SK-N-SH treated with all-trans-retinoic acid at 6 μM for 48 hours (cell line): ENCODE data around the gene DNASE2.

Experiments used
- ATAC-seq: fragments of 200-7000 bp; cut with Tn5 transposase; 3 replicates; pipeline ENCODE4 v1.9.1; 2020; ENCODE audit warnings: mild to moderate bottlenecking, moderate library complexity
- ARNTL ChIP-seq: fragments of 450-650 bp; formaldehyde crosslinking; IDR thresholded peaks from 2 replicates; pipeline ENCODE4 v1.5.0; 2020; ENCODE audit warnings: low read depth, mild to moderate bottlenecking, moderate library complexity, borderline replicate concordance
- BACH2 ChIP-seq: fragments of 250-450 bp; sonication (Bioruptor Pico); IDR thresholded peaks from 2 replicates; pipeline ENCODE4 v1.9.0; 2021; ENCODE audit warnings: mild to moderate bottlenecking, borderline replicate concordance
- CSDC2 ChIP-seq: fragments of 250-450 bp; sonication (Bioruptor Pico); IDR thresholded peaks from 2 replicates; pipeline ENCODE4 v1.5.0; 2020; ENCODE audit warnings: mild to moderate bottlenecking, moderate library complexity
- ESRRG ChIP-seq: fragments of 250-450 bp; sonication (Bioruptor Pico); IDR thresholded peaks from 2 replicates; pipeline ENCODE4 v1.6.1; 2021; ENCODE audit warnings: mild to moderate bottlenecking
- GLIS3 ChIP-seq: fragments of 250-450 bp; sonication (Bioruptor Pico); IDR thresholded peaks from 2 replicates; pipeline ENCODE4 v1.5.0; 2020; ENCODE audit warnings: mild to moderate bottlenecking, moderate library complexity
- ISL1 ChIP-seq: fragments of 250-450 bp; sonication (Bioruptor Pico); IDR thresholded peaks from 2 replicates; pipeline ENCODE4 v2.1.2; 2022; ENCODE audit warnings: mild to moderate bottlenecking, moderate library complexity
- OSR1 ChIP-seq: fragments of 250-450 bp; sonication (Bioruptor Pico); IDR thresholded peaks from 2 replicates; pipeline ENCODE4 v1.8.0; 2022; ENCODE audit warnings: moderate library complexity, mild to moderate bottlenecking, inconsistent platforms
- SNAI2 ChIP-seq: fragments of 250-450 bp; sonication (Bioruptor Pico); IDR thresholded peaks from 2 replicates; pipeline ENCODE4 v1.5.0; 2020; ENCODE audit warnings: mild to moderate bottlenecking, moderate library complexity
- TCF4 ChIP-seq: fragments of 250-450 bp; sonication (Bioruptor Pico); IDR thresholded peaks from 2 replicates; pipeline ENCODE4 v1.8.0; 2021; ENCODE audit warnings: mild to moderate bottlenecking, moderate library complexity, borderline replicate concordance
- TOX ChIP-seq: fragments of 250-450 bp; sonication (Bioruptor Pico); IDR thresholded peaks from 2 replicates; pipeline ENCODE4 v1.8.0; 2021; ENCODE audit warnings: mild to moderate bottlenecking, moderate library complexity, borderline replicate concordance
- ZC3H10 ChIP-seq: fragments of 250-450 bp; sonication (Bioruptor Pico); IDR thresholded peaks from 2 replicates; pipeline ENCODE4 v1.5.1; 2021; ENCODE audit warnings: mild to moderate bottlenecking, moderate library complexity
- ZFP3 ChIP-seq: fragments of 250-450 bp; sonication (Bioruptor Pico); IDR thresholded peaks from 2 replicates; pipeline ENCODE4 v1.5.0; 2020; ENCODE audit warnings: mild to moderate bottlenecking, moderate library complexity
- ZFP30 ChIP-seq: fragments of 450-650 bp; formaldehyde crosslinking; IDR thresholded peaks from 2 replicates; pipeline ENCODE4 v1.5.0; 2022; ENCODE audit warnings: mild to moderate bottlenecking, moderate library complexity
- ZNF565 ChIP-seq: fragments of 450-650 bp; formaldehyde crosslinking; conservative IDR thresholded peaks from 2 replicates; pipeline ENCODE4 v1.5.0; 2020; ENCODE audit warnings: low read depth, mild to moderate bottlenecking, moderate library complexity
- ZNF70 ChIP-seq: fragments of 450-650 bp; formaldehyde crosslinking; IDR thresholded peaks from 2 replicates; pipeline ENCODE4 v1.5.0; 2020; ENCODE audit warnings: mild to moderate bottlenecking, moderate library complexity
- TF ChIP-seq, protein P1 (sequence below): fragments of 250-450 bp; sonication (Bioruptor Pico); IDR thresholded peaks from 2 replicates; pipeline ENCODE4 v1.5.1; 2020; ENCODE audit warnings: low read depth, mild to moderate bottlenecking, moderate library complexity
- TF ChIP-seq, protein P2 (sequence below): fragments of 250-450 bp; sonication (Bioruptor Pico); IDR thresholded peaks from 2 replicates; pipeline ENCODE4 v1.8.0; 2021; ENCODE audit warnings: low read depth, mild to moderate bottlenecking, moderate library complexity, borderline replicate concordance
- TF ChIP-seq, protein P3 (sequence below): fragments of 250-450 bp; sonication (Bioruptor Pico); IDR thresholded peaks from 2 replicates; pipeline ENCODE4 v1.8.0; 2020; ENCODE audit warnings: mild to moderate bottlenecking, moderate library complexity, borderline replicate concordance
- TF ChIP-seq, protein P4 (sequence below): fragments of 250-450 bp; sonication (Bioruptor Pico); IDR thresholded peaks from 2 replicates; pipeline ENCODE4 v1.5.1; 2021; ENCODE audit warnings: mild to moderate bottlenecking, moderate library complexity

The DNASE2 gene

DNA sequence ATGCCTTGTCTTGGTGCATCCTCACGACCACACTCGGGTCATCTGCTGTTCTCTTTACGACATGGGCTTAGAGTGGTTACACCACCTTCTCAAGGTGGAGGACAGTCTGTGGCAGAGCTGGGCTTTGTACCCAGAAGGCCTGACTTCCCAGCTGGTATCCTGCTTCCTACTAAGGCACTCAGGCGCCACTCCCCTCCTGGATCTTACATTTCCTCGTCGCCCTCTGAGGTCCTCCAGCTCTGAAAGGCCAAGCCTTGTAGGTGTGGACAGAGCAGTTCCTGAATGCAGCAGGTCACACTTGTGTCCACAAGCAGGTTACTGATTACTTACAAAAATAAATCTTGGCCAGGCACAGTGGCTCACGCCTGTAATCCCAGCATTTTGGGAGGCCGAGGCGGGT lies 25.9 kb upstream of the DNASE2 start:
- TF ChIP-seq, protein P1, sequence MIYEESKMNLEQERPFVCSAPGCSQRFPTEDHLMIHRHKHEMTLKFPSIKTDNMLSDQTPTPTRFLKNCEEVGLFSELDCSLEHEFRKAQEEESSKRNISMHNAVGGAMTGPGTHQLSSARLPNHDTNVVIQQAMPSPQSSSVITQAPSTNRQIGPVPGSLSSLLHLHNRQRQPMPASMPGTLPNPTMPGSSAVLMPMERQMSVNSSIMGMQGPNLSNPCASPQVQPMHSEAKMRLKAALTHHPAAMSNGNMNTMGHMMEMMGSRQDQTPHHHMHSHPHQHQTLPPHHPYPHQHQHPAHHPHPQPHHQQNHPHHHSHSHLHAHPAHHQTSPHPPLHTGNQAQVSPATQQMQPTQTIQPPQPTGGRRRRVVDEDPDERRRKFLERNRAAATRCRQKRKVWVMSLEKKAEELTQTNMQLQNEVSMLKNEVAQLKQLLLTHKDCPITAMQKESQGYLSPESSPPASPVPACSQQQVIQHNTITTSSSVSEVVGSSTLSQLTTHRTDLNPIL (CRISPR knock-in tag) = no peak
- TF ChIP-seq OSR1 (CRISPR knock-in tag) = no peak
- no peak for TF ChIP-seq ESRRG (CRISPR knock-in tag)
- TF ChIP-seq, protein P2, sequence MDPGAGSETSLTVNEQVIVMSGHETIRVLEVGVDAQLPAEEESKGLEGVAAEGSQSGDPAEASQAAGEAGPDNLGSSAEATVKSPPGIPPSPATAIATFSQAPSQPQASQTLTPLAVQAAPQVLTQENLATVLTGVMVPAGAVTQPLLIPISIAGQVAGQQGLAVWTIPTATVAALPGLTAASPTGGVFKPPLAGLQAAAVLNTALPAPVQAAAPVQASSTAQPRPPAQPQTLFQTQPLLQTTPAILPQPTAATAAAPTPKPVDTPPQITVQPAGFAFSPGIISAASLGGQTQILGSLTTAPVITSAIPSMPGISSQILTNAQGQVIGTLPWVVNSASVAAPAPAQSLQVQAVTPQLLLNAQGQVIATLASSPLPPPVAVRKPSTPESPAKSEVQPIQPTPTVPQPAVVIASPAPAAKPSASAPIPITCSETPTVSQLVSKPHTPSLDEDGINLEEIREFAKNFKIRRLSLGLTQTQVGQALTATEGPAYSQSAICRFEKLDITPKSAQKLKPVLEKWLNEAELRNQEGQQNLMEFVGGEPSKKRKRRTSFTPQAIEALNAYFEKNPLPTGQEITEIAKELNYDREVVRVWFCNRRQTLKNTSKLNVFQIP (CRISPR knock-in tag) = no peak
- no peak for TF ChIP-seq GLIS3 (CRISPR knock-in tag)
- no peak for TF ChIP-seq ZFP30 (CRISPR knock-in tag)
- no peak for ATAC-seq

DNA sequence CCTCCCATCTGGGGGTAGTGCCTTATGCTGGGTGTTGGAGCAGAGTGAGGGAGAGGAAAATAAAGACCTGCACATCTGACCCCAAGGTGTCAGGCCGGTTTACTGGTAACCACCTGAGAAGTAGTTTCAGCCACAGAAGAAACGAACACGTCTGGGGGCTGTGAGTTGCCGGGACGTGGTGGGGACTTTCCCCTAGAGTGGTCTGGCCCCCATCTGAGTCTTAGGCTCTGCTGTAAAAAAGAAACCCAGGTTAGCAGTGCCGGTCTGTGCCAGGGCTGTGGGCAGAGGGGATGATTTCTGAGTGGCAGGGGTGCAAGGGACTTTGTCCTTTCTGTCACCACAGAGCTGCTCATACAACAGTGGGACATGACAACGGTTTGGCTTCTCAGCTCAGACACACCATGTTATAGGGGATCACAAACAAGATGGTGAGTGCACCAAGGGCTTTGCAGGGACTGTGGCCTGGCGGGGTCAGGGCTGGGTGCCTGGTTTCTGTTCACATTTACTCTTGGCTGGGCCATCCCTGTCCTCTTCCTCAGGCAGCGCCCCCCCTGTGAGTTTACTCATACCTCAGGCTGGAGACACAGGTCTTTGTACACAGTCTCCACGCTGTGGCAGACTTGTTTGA lies 18.8 kb upstream of the DNASE2 start:
- no peak for ATAC-seq
- TF ChIP-seq ZNF565 (CRISPR knock-in tag) (no peak), GLIS3 (CRISPR knock-in tag) (no peak), SNAI2 (CRISPR knock-in tag) (no peak), ZFP3 (CRISPR knock-in tag) (no peak)
- TF ChIP-seq, all 23 proteins: peak for 0

DNA sequence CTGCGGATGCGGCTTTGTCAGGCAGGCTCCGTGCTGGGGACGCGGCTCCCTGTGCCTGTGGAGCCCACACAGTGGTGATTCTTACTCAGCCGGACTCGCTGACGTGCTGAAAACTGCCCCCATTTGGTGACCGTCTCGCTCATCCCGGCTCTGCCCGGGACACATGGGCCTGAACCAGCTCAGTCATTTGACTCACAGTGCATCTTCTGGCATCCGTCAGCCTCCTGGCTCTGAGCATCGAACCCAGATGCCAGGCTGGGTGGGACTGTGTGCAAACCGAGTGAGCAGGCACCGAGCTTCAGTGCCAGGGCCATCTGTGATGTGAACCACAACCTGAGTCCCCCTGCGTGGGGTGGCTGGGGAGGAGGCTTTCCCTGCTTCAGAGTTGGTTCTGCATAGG lies 15.2 kb upstream of the DNASE2 start:
- ATAC-seq = no peak

DNA sequence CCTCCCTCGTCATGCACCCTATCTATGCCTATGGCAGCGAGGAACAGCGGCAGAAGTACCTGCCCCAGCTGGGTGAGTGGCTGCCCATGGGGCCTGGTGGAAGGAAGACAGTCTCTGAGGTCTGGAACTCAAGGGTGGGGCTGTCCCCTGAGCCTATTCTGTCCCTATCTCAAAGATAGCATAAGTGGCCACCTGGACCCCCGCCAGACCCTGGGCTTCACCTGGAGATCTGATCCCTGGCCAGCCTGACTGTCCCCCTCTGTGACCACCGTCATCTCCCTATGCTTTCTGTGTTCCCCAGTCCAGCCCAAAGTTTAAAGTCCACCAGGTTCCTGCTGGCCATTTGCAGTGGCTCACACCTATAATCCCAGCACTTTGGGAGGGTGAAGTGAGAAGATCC lies 12.3 kb upstream of the DNASE2 start:
- ATAC-seq = no peak
- TF ChIP-seq, protein P1 (CRISPR knock-in tag) = no peak
- no peak for TF ChIP-seq TCF4 (CRISPR knock-in tag)
- no peak for TF ChIP-seq OSR1 (CRISPR knock-in tag)
- TF ChIP-seq, all 23 proteins: peak for 0

More for the DNA sequence above, 15.2 kb upstream of the DNASE2 start:
- TF ChIP-seq ZC3H10 = no peak
- TF ChIP-seq CSDC2 (CRISPR knock-in tag) = no peak
- no peak for TF ChIP-seq ESRRG (CRISPR knock-in tag)
- TF ChIP-seq, protein P2 (CRISPR knock-in tag) = no peak
- TF ChIP-seq ARNTL = no peak
- no peak for TF ChIP-seq ISL1 (CRISPR knock-in tag)
- no peak for TF ChIP-seq ZNF565 (CRISPR knock-in tag)
- TF ChIP-seq BACH2 = no peak
- TF ChIP-seq, protein P3, sequence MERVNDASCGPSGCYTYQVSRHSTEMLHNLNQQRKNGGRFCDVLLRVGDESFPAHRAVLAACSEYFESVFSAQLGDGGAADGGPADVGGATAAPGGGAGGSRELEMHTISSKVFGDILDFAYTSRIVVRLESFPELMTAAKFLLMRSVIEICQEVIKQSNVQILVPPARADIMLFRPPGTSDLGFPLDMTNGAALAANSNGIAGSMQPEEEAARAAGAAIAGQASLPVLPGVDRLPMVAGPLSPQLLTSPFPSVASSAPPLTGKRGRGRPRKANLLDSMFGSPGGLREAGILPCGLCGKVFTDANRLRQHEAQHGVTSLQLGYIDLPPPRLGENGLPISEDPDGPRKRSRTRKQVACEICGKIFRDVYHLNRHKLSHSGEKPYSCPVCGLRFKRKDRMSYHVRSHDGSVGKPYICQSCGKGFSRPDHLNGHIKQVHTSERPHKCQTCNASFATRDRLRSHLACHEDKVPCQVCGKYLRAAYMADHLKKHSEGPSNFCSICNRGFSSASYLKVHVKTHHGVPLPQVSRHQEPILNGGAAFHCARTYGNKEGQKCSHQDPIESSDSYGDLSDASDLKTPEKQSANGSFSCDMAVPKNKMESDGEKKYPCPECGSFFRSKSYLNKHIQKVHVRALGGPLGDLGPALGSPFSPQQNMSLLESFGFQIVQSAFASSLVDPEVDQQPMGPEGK (CRISPR knock-in tag) = no peak
- no peak for TF ChIP-seq TOX (CRISPR knock-in tag)
- TF ChIP-seq, protein P4, sequence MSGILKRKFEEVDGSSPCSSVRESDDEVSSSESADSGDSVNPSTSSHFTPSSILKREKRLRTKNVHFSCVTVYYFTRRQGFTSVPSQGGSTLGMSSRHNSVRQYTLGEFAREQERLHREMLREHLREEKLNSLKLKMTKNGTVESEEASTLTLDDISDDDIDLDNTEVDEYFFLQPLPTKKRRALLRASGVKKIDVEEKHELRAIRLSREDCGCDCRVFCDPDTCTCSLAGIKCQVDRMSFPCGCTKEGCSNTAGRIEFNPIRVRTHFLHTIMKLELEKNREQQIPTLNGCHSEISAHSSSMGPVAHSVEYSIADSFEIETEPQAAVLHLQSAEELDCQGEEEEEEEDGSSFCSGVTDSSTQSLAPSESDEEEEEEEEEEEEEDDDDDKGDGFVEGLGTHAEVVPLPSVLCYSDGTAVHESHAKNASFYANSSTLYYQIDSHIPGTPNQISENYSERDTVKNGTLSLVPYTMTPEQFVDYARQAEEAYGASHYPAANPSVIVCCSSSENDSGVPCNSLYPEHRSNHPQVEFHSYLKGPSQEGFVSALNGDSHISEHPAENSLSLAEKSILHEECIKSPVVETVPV (CRISPR knock-in tag) = no peak
- no peak for TF ChIP-seq ZNF70 (CRISPR knock-in tag)
- TF ChIP-seq ZFP3 (CRISPR knock-in tag) = no peak
- TF ChIP-seq OSR1 (CRISPR knock-in tag) = no peak
- TF ChIP-seq, all 23 proteins: peak for 0
